ENCODE measurements around the gene OSBPL10.

DNA sequence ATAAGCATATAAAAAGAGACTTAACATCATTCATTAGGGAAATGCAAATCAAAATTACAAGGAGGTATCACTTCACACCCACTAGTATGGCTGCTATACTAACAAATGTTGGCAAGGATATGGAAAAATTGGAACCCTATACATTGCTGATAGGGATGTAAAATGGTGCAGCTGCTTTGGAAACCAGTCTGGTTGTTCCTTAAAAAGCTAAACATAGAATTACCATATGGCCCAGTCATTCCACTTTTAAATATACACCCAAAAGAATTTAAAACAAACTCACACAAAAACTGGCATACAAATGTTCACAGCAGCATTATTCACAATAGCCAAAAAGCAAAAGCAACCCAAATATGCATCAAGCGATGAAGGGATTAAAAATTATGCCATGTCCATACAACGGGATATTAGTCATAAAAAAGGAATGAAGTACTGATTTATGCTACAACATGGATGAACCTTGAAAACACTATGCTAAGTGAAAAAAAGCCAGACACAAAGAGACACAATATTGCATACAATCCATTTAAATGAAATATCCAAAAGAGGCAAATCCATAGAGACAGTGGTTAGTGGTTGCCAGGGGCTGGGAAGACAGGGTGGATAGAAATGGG lies 118.3 kb downstream of the OSBPL10 start:
- TF ChIP-seq EZH2 (IDR thresholded peaks at IDR 0.05; ENCODE audit: low read length, unreplicated experiment) (no peak), EZH2phosphoT487 (IDR thresholded peaks at IDR 0.05; ENCODE audit: borderline replicate concordance, low read length) (no peak)
- TF ChIP-seq, protein P1, sequence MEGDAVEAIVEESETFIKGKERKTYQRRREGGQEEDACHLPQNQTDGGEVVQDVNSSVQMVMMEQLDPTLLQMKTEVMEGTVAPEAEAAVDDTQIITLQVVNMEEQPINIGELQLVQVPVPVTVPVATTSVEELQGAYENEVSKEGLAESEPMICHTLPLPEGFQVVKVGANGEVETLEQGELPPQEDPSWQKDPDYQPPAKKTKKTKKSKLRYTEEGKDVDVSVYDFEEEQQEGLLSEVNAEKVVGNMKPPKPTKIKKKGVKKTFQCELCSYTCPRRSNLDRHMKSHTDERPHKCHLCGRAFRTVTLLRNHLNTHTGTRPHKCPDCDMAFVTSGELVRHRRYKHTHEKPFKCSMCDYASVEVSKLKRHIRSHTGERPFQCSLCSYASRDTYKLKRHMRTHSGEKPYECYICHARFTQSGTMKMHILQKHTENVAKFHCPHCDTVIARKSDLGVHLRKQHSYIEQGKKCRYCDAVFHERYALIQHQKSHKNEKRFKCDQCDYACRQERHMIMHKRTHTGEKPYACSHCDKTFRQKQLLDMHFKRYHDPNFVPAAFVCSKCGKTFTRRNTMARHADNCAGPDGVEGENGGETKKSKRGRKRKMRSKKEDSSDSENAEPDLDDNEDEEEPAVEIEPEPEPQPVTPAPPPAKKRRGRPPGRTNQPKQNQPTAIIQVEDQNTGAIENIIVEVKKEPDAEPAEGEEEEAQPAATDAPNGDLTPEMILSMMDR (conservative IDR thresholded peaks at IDR 0.05; ENCODE audit: low read depth, low read length) = no peak

Measured in PC-3 (cell line).